Body of pancreas (tissue), 4 donors: Measurements from ENCODE around the gene PANK1.

Experiments
- CTCF ChIP-seq, 7 experiments: fragments of 450-650 bp in 4 of 7; fragments of 200-600 bp in 3 of 7; sonication (generic) in 3 of 7; IDR thresholded peaks; one replicate each; pipeline ENCODE4 v1.5.1; 2016 to 2019; ENCODE audit warnings: antibody characterized with exemption in 7 of 7
- POLR2A ChIP-seq, 3 donors: fragments of 450-650 bp; IDR thresholded peaks; one replicate each; pipeline ENCODE4 v1.6.1; 2016; ENCODE audit warnings: antibody characterized with exemption in 3 of 3, mild to moderate bottlenecking in 2 of 3

GRCh38 chr10:89576022-89576421, 69.0 kb downstream of the PANK1 start:
- TF ChIP-seq POLR2A (IDR thresholded peaks at IDR 0.05) (no peak), CTCF (IDR thresholded peaks at IDR 0.05) (no peak)
